GM04503 (cell line): Measurements from ENCODE around the gene FTCD.
"Not testable (repeated sequence)": the region's sequence is repeated elsewhere in the genome, so short reads cannot be mapped to it uniquely, and the experiment has no call there.

ENCODE experiments used
- DNase-seq: peaks from one replicate; pipeline ENCODE4 v3.0.0-alpha.2; 2012; ENCODE audit warnings: low read depth

The FTCD gene

GRCh38 chr21:46155514-46156377 lies at the start of gene FTCD:
FTCD (minus strand) TSS chr21:46155579; CDS start chr21:46155523, 56 bp downstream.
- no peak for DNase-seq

- DNase-seq = no peak
These were observed 49.8 kb upstream of the FTCD start for GRCh38 chr21:46205166-46205565.

GRCh38 chr21:46203203-46203600 lies 47.8 kb upstream of the FTCD start:
- no peak for DNase-seq

GRCh38 chr21:46202592-46203202 lies 47.3 kb upstream of the FTCD start:
- no peak for DNase-seq

- not testable (repeated sequence) for DNase-seq
These were observed 45.8 kb upstream of the FTCD start for GRCh38 chr21:46200877-46201803.

GRCh38 chr21:46199436-46200373 lies 44.3 kb upstream of the FTCD start:
- no peak for DNase-seq

GRCh38 chr21:46196733-46197132 lies 41.4 kb upstream of the FTCD start:
- DNase-seq = no peak

GRCh38 chr21:46195595-46196195 lies 40.3 kb upstream of the FTCD start:
- DNase-seq = no peak

GRCh38 chr21:46194374-46195334 lies 39.3 kb upstream of the FTCD start:
- no peak for DNase-seq

GRCh38 chr21:46193829-46194373 lies 38.5 kb upstream of the FTCD start:
- no peak for DNase-seq

- DNase-seq = no peak
These were observed 36.6 kb upstream of the FTCD start for GRCh38 chr21:46191686-46192575.

- peak; percentile 37 for DNase-seq
These were observed 35.9 kb upstream of the FTCD start for GRCh38 chr21:46191257-46191685.

GRCh38 chr21:46190491-46191131 lies 35.2 kb upstream of the FTCD start:
- DNase-seq = no peak

GRCh38 chr21:46189959-46190490 lies 34.6 kb upstream of the FTCD start:
- no peak for DNase-seq

GRCh38 chr21:46189213-46189958 lies 34.0 kb upstream of the FTCD start:
- DNase-seq = no peak
